Measurements from ENCODE around the gene KCNQ5.

KCNQ5 gene

DNA sequence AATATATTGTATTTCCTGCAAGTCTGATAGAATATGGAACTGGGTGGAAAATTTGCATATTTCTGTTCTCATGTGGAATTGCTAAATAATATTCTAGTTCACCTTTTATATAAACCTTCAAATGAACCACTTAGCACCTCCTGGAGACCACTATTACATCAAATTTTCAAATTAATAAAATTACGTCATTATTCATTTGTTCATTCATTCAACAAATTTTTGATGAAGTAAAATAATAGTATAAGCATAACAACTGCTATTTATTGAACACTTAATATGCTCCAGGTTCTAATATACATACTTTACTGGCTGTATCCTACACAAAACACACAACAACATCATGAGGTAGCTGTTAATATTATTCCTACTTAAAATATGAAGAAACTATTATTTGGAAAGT lies 215.1 kb downstream of the KCNQ5 start:
- no peak overlapping the region for H3K4me3 ChIP-seq (IDR thresholded peaks at IDR 0.05; ENCODE audit: insufficient read depth, low read depth, low read length)
- no peaks in the 10 kb centered on the region for H3K27me3 ChIP-seq (ENCODE audit: insufficient read depth, low read depth)
- no peak overlapping the region for H2AFZ ChIP-seq (ENCODE audit: low read depth)
- no peaks in the 10 kb centered on the region for H3K4me1 ChIP-seq (ENCODE audit: low read depth, poor library complexity, severe bottlenecking)
- TF ChIP-seq, protein P1, sequence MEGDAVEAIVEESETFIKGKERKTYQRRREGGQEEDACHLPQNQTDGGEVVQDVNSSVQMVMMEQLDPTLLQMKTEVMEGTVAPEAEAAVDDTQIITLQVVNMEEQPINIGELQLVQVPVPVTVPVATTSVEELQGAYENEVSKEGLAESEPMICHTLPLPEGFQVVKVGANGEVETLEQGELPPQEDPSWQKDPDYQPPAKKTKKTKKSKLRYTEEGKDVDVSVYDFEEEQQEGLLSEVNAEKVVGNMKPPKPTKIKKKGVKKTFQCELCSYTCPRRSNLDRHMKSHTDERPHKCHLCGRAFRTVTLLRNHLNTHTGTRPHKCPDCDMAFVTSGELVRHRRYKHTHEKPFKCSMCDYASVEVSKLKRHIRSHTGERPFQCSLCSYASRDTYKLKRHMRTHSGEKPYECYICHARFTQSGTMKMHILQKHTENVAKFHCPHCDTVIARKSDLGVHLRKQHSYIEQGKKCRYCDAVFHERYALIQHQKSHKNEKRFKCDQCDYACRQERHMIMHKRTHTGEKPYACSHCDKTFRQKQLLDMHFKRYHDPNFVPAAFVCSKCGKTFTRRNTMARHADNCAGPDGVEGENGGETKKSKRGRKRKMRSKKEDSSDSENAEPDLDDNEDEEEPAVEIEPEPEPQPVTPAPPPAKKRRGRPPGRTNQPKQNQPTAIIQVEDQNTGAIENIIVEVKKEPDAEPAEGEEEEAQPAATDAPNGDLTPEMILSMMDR (conservative IDR thresholded peaks at IDR 0.05; ENCODE audit: low read depth, low read length) = no peak
- no peak overlapping the region for H3K27ac ChIP-seq
- H3K36me3 ChIP-seq (ENCODE audit: insufficient read depth) = no peaks in the 10 kb centered on the region
- no peaks in the 10 kb centered on the region; the same call in 1 of the 2 replicates for H3K79me2 ChIP-seq (ENCODE audit: insufficient read depth, low read depth)
- H3K4me2 ChIP-seq = no peak overlapping the region
- H4K20me1 ChIP-seq (ENCODE audit: insufficient read depth) = no peaks in the 10 kb centered on the region
- H3K9ac ChIP-seq = no peak overlapping the region

DNA sequence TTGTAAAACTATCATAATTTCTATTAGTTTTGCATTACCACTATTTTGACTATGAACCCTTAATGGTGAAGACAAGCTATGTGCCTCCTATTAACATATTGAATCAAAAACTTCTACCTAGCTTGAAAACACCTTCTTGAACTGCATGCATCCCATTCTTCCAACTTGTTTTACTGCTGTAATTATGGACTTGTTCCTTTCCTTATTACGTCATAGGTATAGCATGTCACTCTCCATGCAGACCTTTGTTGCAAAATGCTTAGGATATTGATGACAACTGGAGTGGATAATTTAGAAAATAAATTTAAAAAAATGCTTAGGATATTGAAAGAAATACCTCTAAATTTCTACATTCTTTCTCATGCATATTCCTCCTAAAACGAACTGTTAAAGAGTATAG lies 219.3 kb downstream of the KCNQ5 start:
- Histone ChIP-seq H3K4me1 (ENCODE audit: low read depth, poor library complexity, severe bottlenecking) (no peaks in the 10 kb centered on the region), H3K27me3 (ENCODE audit: insufficient read depth, low read depth) (no peaks in the 10 kb centered on the region), H2AFZ (ENCODE audit: low read depth) (no peak overlapping the region), H3K9ac (no peak overlapping the region), H3K36me3 (ENCODE audit: insufficient read depth) (no peaks in the 10 kb centered on the region), H4K20me1 (ENCODE audit: insufficient read depth) (no peaks in the 10 kb centered on the region; the same call in 1 of the 2 replicates), H3K27ac (no peak overlapping the region), H3K4me3 (IDR thresholded peaks at IDR 0.05; ENCODE audit: insufficient read depth, low read depth, low read length) (no peak overlapping the region), H3K79me2 (ENCODE audit: insufficient read depth, low read depth) (no peaks in the 10 kb centered on the region; the same call in 1 of the 2 replicates), H3K4me2 (no peak overlapping the region)
- TF ChIP-seq, protein P1 (conservative IDR thresholded peaks at IDR 0.05; ENCODE audit: low read depth, low read length) = no peak

DNA sequence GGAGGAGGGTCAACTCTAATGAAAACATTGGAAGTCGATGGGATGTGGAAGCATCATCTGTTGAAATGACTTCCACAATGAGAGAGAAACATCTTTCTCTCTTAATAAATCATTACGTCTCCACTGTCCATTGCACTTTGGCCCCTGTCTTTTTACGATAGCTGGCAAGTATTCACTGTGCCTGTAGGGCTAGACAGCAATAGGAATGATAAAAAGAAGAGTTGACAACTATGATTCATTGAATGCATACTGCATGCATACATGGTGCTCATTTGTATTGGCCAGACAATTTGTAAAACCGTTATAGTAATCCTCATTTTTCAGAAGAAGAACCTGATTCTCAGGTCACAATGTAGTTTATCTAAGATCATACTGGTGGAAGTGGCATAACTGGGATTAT lies 220.3 kb downstream of the KCNQ5 start:
- no peaks in the 10 kb centered on the region for H3K36me3 ChIP-seq (ENCODE audit: insufficient read depth)
- H3K4me2 ChIP-seq = no peak overlapping the region
- H3K9ac ChIP-seq = no peak overlapping the region
- no peaks in the 10 kb centered on the region for H3K4me1 ChIP-seq (ENCODE audit: low read depth, poor library complexity, severe bottlenecking)
- no peaks in the 10 kb centered on the region for H3K79me2 ChIP-seq (ENCODE audit: insufficient read depth, low read depth)
- TF ChIP-seq, protein P1 (conservative IDR thresholded peaks at IDR 0.05; ENCODE audit: low read depth, low read length) = no peak
- no peak overlapping the region for H2AFZ ChIP-seq (ENCODE audit: low read depth)
- H4K20me1 ChIP-seq (ENCODE audit: insufficient read depth) = no peaks in the 10 kb centered on the region; the same call in 1 of the 2 replicates
- H3K27me3 ChIP-seq (ENCODE audit: insufficient read depth, low read depth) = no peaks in the 10 kb centered on the region
- no peak overlapping the region for H3K4me3 ChIP-seq (IDR thresholded peaks at IDR 0.05; ENCODE audit: insufficient read depth, low read depth, low read length)
- H3K27ac ChIP-seq = no peak overlapping the region

DNA sequence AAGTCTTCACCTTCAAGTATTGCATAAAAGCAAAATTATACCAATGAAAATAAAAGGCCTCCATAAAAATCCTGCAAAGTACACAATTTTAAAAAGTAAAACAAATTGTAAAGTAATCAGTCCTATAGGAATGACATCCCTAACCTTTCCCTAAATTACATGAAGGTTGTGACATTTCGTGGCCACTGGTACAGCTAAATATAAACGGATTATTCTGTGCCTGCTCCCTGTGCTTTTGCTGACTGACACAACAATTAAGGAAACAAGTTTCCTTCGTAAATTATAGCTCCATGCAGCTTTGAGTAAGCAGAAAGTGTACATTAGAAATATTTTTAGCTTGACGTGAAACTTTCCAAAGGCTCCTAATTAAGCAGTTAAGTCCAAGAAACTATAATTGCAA lies 222.8 kb downstream of the KCNQ5 start:
- Histone ChIP-seq H3K27me3 (ENCODE audit: insufficient read depth, low read depth) (no peaks in the 10 kb centered on the region), H3K4me2 (no peak overlapping the region), H3K4me1 (ENCODE audit: low read depth, poor library complexity, severe bottlenecking) (no peaks in the 10 kb centered on the region), H3K36me3 (ENCODE audit: insufficient read depth) (no peaks in the 10 kb centered on the region), H3K4me3 (IDR thresholded peaks at IDR 0.05; ENCODE audit: insufficient read depth, low read depth, low read length) (no peak overlapping the region), H3K27ac (no peak overlapping the region), H2AFZ (ENCODE audit: low read depth) (no peak overlapping the region), H3K9ac (no peak overlapping the region), H3K79me2 (ENCODE audit: insufficient read depth, low read depth) (no peaks in the 10 kb centered on the region), H4K20me1 (ENCODE audit: insufficient read depth) (no peaks in the 10 kb centered on the region; the same call in 1 of the 2 replicates)
- TF ChIP-seq, protein P1 (conservative IDR thresholded peaks at IDR 0.05; ENCODE audit: low read depth, low read length) = no peak
